HG03139 (cell line): ENCODE results near the gene MED12L.
A peak's percentile ranks its signal among the peaks of the same experiment; 100 is the strongest.
"Not testable (repeated sequence)": the region's sequence is repeated elsewhere in the genome, so short reads cannot be mapped to it uniquely, and the experiment has no call there.

ENCODE experiments used
- ATAC-seq: cut with Tn5 transposase; IDR thresholded peaks from one replicate; pipeline ENCODE4 v1.9.1; 2021; ENCODE audit not compliant: unreplicated experiment

The MED12L gene

GRCh38 chr3:151230646-151231045, 145.2 kb downstream of the MED12L start:
- ATAC-seq: no peak

GRCh38 chr3:151232403-151232802, 146.9 kb downstream of the MED12L start:
- not testable (repeated sequence) for ATAC-seq

- ATAC-seq: no peak
Measured at GRCh38 chr3:151232991-151233390, 147.5 kb downstream of the MED12L start.

GRCh38 chr3:151234825-151235224, 149.4 kb downstream of the MED12L start:
- ATAC-seq: no peak

GRCh38 chr3:151236316-151236715, 150.9 kb downstream of the MED12L start:
- ATAC-seq: no peak

- no peak for ATAC-seq
Measured at GRCh38 chr3:151236736-151237135, 151.3 kb downstream of the MED12L start.

- ATAC-seq: not testable (repeated sequence)
Measured at GRCh38 chr3:151242006-151242405, 156.5 kb downstream of the MED12L start.

- no peak for ATAC-seq
Measured at GRCh38 chr3:151248772-151249337, 163.4 kb downstream of the MED12L start.

- no peak for ATAC-seq
Measured at GRCh38 chr3:151256749-151257148, 171.3 kb downstream of the MED12L start.

- no peak for ATAC-seq
Measured at GRCh38 chr3:151259664-151260063, 174.2 kb downstream of the MED12L start.

- ATAC-seq: no peak
Measured at GRCh38 chr3:151262871-151263525, 177.5 kb downstream of the MED12L start.

GRCh38 chr3:151264605-151265004, 179.1 kb downstream of the MED12L start:
- no peak for ATAC-seq

GRCh38 chr3:151265166-151265565, 179.7 kb downstream of the MED12L start:
- no peak for ATAC-seq

GRCh38 chr3:151265866-151266265, 180.4 kb downstream of the MED12L start:
- peak; percentile 92 for ATAC-seq

- ATAC-seq: no peak
Measured at GRCh38 chr3:151267066-151267465, 181.6 kb downstream of the MED12L start.

GRCh38 chr3:151268267-151269235, 183.1 kb downstream of the MED12L start:
- peak; percentile 61 for ATAC-seq

- ATAC-seq: no peak
Measured at GRCh38 chr3:151269631-151270030, 184.2 kb downstream of the MED12L start.

GRCh38 chr3:151275091-151275490, 189.6 kb downstream of the MED12L start:
- ATAC-seq: no peak

- ATAC-seq: no peak
Measured at GRCh38 chr3:151276038-151276686, 190.7 kb downstream of the MED12L start.

GRCh38 chr3:151276687-151277042, 191.2 kb downstream of the MED12L start:
- ATAC-seq: no peak

GRCh38 chr3:151278230-151278629, 192.8 kb downstream of the MED12L start, which contains the start of gene P2RY14:
P2RY14 (minus strand) TSS chr3:151278542; CDS start chr3:151214316, 64,226 bp downstream.
- no peak for ATAC-seq
